HL-60 (cell line): ENCODE results near the gene MATR3.

Experiments used
- DNase-seq, 2 experiments: peaks; one replicate each; pipeline ENCODE4 v3.0.0-alpha.2; 2010 to 2020; ENCODE audit warnings: low read depth in 1 of 2, low spot score in 1 of 2
- H3K27ac ChIP-seq: fragments of 250-450 bp; sonication (Bioruptor Pico); replicated peaks from 2 replicates; pipeline ENCODE4 v1.5.1; 2020; ENCODE audit warnings: mild to moderate bottlenecking, moderate library complexity
- H3K27me3 ChIP-seq: fragments of 250-450 bp; sonication (Bioruptor Pico); 2 replicates; pipeline ENCODE4 v1.5.1; 2021; ENCODE audit warnings: mild to moderate bottlenecking, moderate library complexity; ENCODE audit not compliant: insufficient read depth, poor library complexity, severe bottlenecking
- H3K4me3 ChIP-seq: replicated peaks from 2 replicates; pipeline ENCODE4 v1.5.1; 2011; ENCODE audit warnings: mild to moderate bottlenecking, control low read depth, low read length; ENCODE audit not compliant: insufficient read depth
- CTCF ChIP-seq: IDR thresholded peaks from one replicate; pipeline ENCODE4 v1.5.1; 2011; ENCODE audit warnings: low read length, control low read depth, inconsistent platforms; ENCODE audit not compliant: insufficient read depth
- GABPA ChIP-seq: IDR thresholded peaks from 2 replicates; pipeline ENCODE4 v1.6.1; 2012; ENCODE audit warnings: low read depth
- POLR2AphosphoS5 ChIP-seq: IDR thresholded peaks from 2 replicates; pipeline ENCODE4 v1.6.1; 2012; ENCODE audit warnings: low read depth
- REST ChIP-seq: IDR thresholded peaks from 2 replicates; pipeline ENCODE4 v1.6.1; 2012; ENCODE audit warnings: low read depth; ENCODE audit not compliant: insufficient replicate concordance
- SPI1 ChIP-seq: IDR thresholded peaks from 2 replicates; pipeline ENCODE4 v1.6.1; 2012; ENCODE audit warnings: low read depth, mild to moderate bottlenecking, borderline replicate concordance

MATR3 gene

GRCh38 chr5:139294374-139295165, 1.0 kb downstream of the MATR3 start:
- Histone ChIP-seq H3K4me3 (peak overlapping the region; percentile 60), H3K27me3 (no peaks in the 10 kb centered on the region), H3K27ac (peak overlapping the region; percentile 98)
- DNase-seq = peak in 1 of 2 experiments; percentile 41
- TF ChIP-seq GABPA (peak; percentile 42; the same call in 1 of the 2 replicates), SPI1 (no peak)

GRCh38 chr5:139295346-139296057, 2.0 kb downstream of the MATR3 start:
- Histone ChIP-seq H3K4me3 (peak overlapping the region; percentile 60), H3K27me3 (no peaks in the 10 kb centered on the region), H3K27ac (peak overlapping the region; percentile 98)
- TF ChIP-seq SPI1 = no peak
- no peak for TF ChIP-seq REST
- no peak for TF ChIP-seq POLR2AphosphoS5
- no peak for TF ChIP-seq CTCF
- no peak for TF ChIP-seq GABPA
- no peak for DNase-seq

GRCh38 chr5:139296198-139296597, 2.7 kb downstream of the MATR3 start:
- TF ChIP-seq GABPA = no peak
- TF ChIP-seq POLR2AphosphoS5 = no peak
- TF ChIP-seq CTCF = no peak
- TF ChIP-seq REST = no peak
- no peaks in the 10 kb centered on the region for H3K27me3 ChIP-seq
- no peak overlapping the region for H3K27ac ChIP-seq
- peak overlapping the region; percentile 60 for H3K4me3 ChIP-seq
- DNase-seq = no peak

GRCh38 chr5:139296862-139297326, 3.4 kb downstream of the MATR3 start:
- H3K27me3 ChIP-seq = no peaks in the 10 kb centered on the region
- TF ChIP-seq REST (no peak), POLR2AphosphoS5 (no peak), GABPA (no peak), SPI1 (no peak), CTCF (no peak)
- peak overlapping the region; percentile 8; the same call in 1 of the 2 replicates for H3K4me3 ChIP-seq
- no peak for DNase-seq
- H3K27ac ChIP-seq = no peak overlapping the region
